SK-N-SH (cell line): Measurements from ENCODE around the gene INSYN2B. TPM values are rescaled to one million over a fixed set of nuclear protein-coding genes. Genes with fewer than 3 reads are reported as not detected.

Experiments used
- CTCF ChIA-PET: fragments of 300-600, 350-600 bp; formaldehyde crosslinking; extraction: SDS; loops from one replicate; lab custom pipeline; 2021; lab: Yijun Ruan, JAX
- POLR2A ChIA-PET: fragments of 350-600 bp; sonication (Branson Sonifier 250); formaldehyde crosslinking; extraction: SDS; loops from one replicate; lab custom pipeline; 2020; ENCODE audit warnings: antibody characterized with exemption, inconsistent platforms; lab: Yijun Ruan, JAX
- DNase-seq: peaks from one replicate; pipeline ENCODE4 v3.0.0; 2012
- H2AFZ ChIP-seq: fragments of 200-600 bp; sonication (generic); 2 replicates; pipeline ENCODE4 v1.8.1; 2016; ENCODE audit warnings: antibody characterized with exemption, mild to moderate bottlenecking, low read depth
- H3F3A ChIP-seq: fragments of 200-600 bp; sonication (generic); replicated peaks from 2 replicates; pipeline ENCODE3; 2016; ENCODE audit warnings: antibody characterized with exemption, mild to moderate bottlenecking; ENCODE audit not compliant: insufficient read depth
- H3K27ac ChIP-seq, 2 experiments: fragments of 200-500 bp in 1 of 2; fragments of 200-600 bp in 1 of 2; sonication (Bioruptor generic) in 1 of 2; sonication (generic), shearing (Covaris generic) in 1 of 2; 2 replicates each; pipeline versions ENCODE4 v1.5.1 to v1.6.1; 2014 to 2016; ENCODE audit warnings: low read depth in 2 of 2, inconsistent platforms in 1 of 2, low read length in 1 of 2, mild to moderate bottlenecking in 1 of 2, mixed read lengths in 1 of 2
- H3K27me3 ChIP-seq: fragments of 200-600 bp; sonication (generic), shearing (Covaris generic); 2 replicates; pipeline ENCODE4 v1.6.1; 2016; ENCODE audit warnings: mixed run types; ENCODE audit not compliant: insufficient read depth
- H3K36me3 ChIP-seq, 2 experiments: fragments of 200-500 bp in 1 of 2; fragments of 200-600 bp in 1 of 2; sonication (Bioruptor generic) in 1 of 2; sonication (generic) in 1 of 2; replicated peaks in 1 of 2; 2 replicates each; pipeline versions ENCODE3 to v1.5.1; 2014 to 2016; ENCODE audit warnings: low read length in 1 of 2, mild to moderate bottlenecking in 1 of 2; ENCODE audit not compliant: insufficient read depth in 2 of 2, control insufficient read depth in 1 of 2
- H3K4me1 ChIP-seq, 2 experiments: fragments of 200-500 bp in 1 of 2; fragments of 200-600 bp in 1 of 2; sonication (Bioruptor generic) in 1 of 2; sonication (generic), shearing (Covaris generic) in 1 of 2; 2 replicates each; pipeline versions ENCODE4 v1.5.1 to v1.6.1; 2014 to 2016; ENCODE audit warnings: low read depth in 1 of 2, low read length in 1 of 2, mixed run types in 1 of 2; ENCODE audit not compliant: insufficient read depth in 2 of 2, control insufficient read depth in 1 of 2
- H3K4me2 ChIP-seq: fragments of 200-600 bp; sonication (generic), shearing (Covaris generic); 2 replicates; pipeline ENCODE4 v1.6.1; 2017; ENCODE audit warnings: mixed run types
- H3K4me3 ChIP-seq, 2 experiments: fragments of 200-500 bp in 1 of 2; fragments of 200-600 bp in 1 of 2; sonication (Bioruptor generic) in 1 of 2; sonication (generic), shearing (Covaris generic) in 1 of 2; 2 replicates each; pipeline versions ENCODE4 v1.5.1 to v1.8.1; 2014 to 2016; ENCODE audit warnings: low read depth in 2 of 2, inconsistent platforms in 1 of 2, low read length in 1 of 2, mild to moderate bottlenecking in 1 of 2, mixed read lengths in 1 of 2, moderate library complexity in 1 of 2
- H3K79me2 ChIP-seq: fragments of 200-600 bp; sonication (generic); 2 replicates; pipeline ENCODE4 v1.8.1; 2017; ENCODE audit warnings: mild to moderate bottlenecking; ENCODE audit not compliant: insufficient read depth
- H3K9ac ChIP-seq: fragments of 200-600 bp; sonication (generic); 2 replicates; pipeline ENCODE4 v1.6.1; 2017; ENCODE audit warnings: mixed run types
- H3K9me2 ChIP-seq: fragments of 200-600 bp; sonication (generic); 2 replicates; pipeline ENCODE4 v1.6.1; 2017; ENCODE audit warnings: mixed run types
- H3K9me3 ChIP-seq: fragments of 200-600 bp; sonication (generic); 2 replicates; pipeline ENCODE4 v1.6.1; 2017; ENCODE audit warnings: mixed run types, mild to moderate bottlenecking, moderate library complexity
- H4K20me1 ChIP-seq: fragments of 200-600 bp; sonication (generic); 2 replicates; pipeline ENCODE4 v1.6.1; 2017; ENCODE audit warnings: mild to moderate bottlenecking, mixed run types; ENCODE audit not compliant: insufficient read depth
- ELF1 ChIP-seq: IDR thresholded peaks from 2 replicates; pipeline ENCODE4 v1.4.0; 2012
- FOSL2 ChIP-seq: IDR thresholded peaks from 2 replicates; pipeline ENCODE4 v1.4.0; 2012; ENCODE audit warnings: low read depth, mild to moderate bottlenecking, moderate library complexity, borderline replicate concordance
- FOXM1 ChIP-seq: IDR thresholded peaks from 2 replicates; pipeline ENCODE4 v1.4.0; 2012; ENCODE audit warnings: low read depth, mild to moderate bottlenecking
- IRF3 ChIP-seq: fragments of 150-350 bp; IDR thresholded peaks from 2 replicates; pipeline ENCODE4 v1.6.1; 2016; ENCODE audit warnings: mild to moderate bottlenecking, low read depth, low read length
- MEF2A ChIP-seq: IDR thresholded peaks from 2 replicates; pipeline ENCODE4 v1.4.0; 2012; ENCODE audit warnings: low read depth, borderline replicate concordance
- MXI1 ChIP-seq: IDR thresholded peaks from 2 replicates; pipeline ENCODE4 v1.6.1; 2012; ENCODE audit warnings: mild to moderate bottlenecking, low read depth, low read length, improper control_type of control experiment
- NFIC ChIP-seq: IDR thresholded peaks from 2 replicates; pipeline ENCODE4 v1.4.0; 2012; ENCODE audit warnings: borderline replicate concordance
- POLR2AphosphoS5 ChIP-seq: IDR thresholded peaks from 2 replicates; pipeline ENCODE4 v1.6.1; 2012; ENCODE audit warnings: low read depth, low read length
- SIN3A ChIP-seq: IDR thresholded peaks from 2 replicates; pipeline ENCODE4 v1.6.1; 2012; ENCODE audit warnings: low read depth, mild to moderate bottlenecking, low read length, moderate library complexity, borderline replicate concordance
- SMC3 ChIP-seq: IDR thresholded peaks from 2 replicates; pipeline ENCODE4 v1.6.1; 2012; ENCODE audit warnings: low read depth, low read length, improper control_type of control experiment
- TEAD4 ChIP-seq: IDR thresholded peaks from 2 replicates; pipeline ENCODE4 v1.4.0; 2012; ENCODE audit warnings: mild to moderate bottlenecking, borderline replicate concordance; ENCODE audit not compliant: insufficient read depth
- ZBTB33 ChIP-seq: IDR thresholded peaks from 2 replicates; pipeline ENCODE4 v1.4.0; 2012; ENCODE audit warnings: low read depth, borderline replicate concordance
- WGBS: methylation state at CpG from one replicate; pipeline ENCODE4 v1.1.6; 2017; ENCODE audit warnings: low lambda C conversion rate; 5-methylcytosine and 5-hydroxymethylcytosine counted together
- polyA plus RNA-seq, 3 experiments: library from polyadenylated mRNA; depleted of rRNA; stranded (reverse); fragments of >200 nt; gene quantifications; 2 replicates each; pipeline ENCODE4 v1.2.3, GENCODE V29; 2012
- TF ChIP-seq, protein P1 (sequence below): IDR thresholded peaks from 2 replicates; pipeline ENCODE4 v1.4.0; 2012; ENCODE audit warnings: low read depth
- TF ChIP-seq, protein P2 (sequence below): IDR thresholded peaks from 2 replicates; pipeline ENCODE4 v1.4.0; 2012; ENCODE audit warnings: low read depth, borderline replicate concordance
- TF ChIP-seq, protein P3 (sequence below): IDR thresholded peaks from 2 replicates; pipeline ENCODE4; 2012
- TF ChIP-seq, protein P4 (sequence below): fragments of 150-350 bp; IDR thresholded peaks from 2 replicates; pipeline ENCODE4 v1.6.1; 2017; ENCODE audit warnings: antibody characterized with exemption, low read length, low read depth, borderline replicate concordance

Gene INSYN2B
- polyA plus RNA-seq, 1 of the 3 experiments (the other 2 are of a cell fraction), result 9.2 TPM

DNA sequence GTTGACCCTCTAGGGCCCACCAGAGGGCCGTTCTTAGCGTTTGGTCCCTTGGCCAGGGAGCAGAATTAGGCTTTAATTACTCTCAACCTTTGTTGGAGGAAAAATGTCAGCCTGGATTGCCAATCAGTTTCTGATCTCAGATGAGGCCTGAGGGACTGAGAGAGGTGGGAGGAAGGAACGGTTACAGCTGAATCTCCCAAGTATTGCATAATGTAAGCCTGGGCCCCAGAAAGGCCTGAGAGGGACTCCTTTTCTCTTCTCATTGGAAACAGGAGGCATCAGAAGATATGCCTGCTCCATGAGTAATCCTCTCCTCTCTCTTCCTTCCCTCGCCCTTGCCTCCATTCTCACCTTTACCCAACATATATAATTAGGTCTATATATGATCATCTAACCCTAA is 105.7 kb downstream of the INSYN2B start:
- Histone ChIP-seq H3F3A (no peaks in the 10 kb centered on the region), H3K79me2 (no peaks in the 10 kb centered on the region), H3K9me2 (no peaks in the 10 kb centered on the region), H3K27me3 (no peaks in the 10 kb centered on the region), H3K4me2 (no peak overlapping the region), H4K20me1 (no peaks in the 10 kb centered on the region), H3K9ac (no peak overlapping the region)
- DNase-seq, result no peak
- POLR2A ChIA-PET, result no interaction called here
- TF ChIP-seq FOXM1, result no peak
- TF ChIP-seq, protein P1, sequence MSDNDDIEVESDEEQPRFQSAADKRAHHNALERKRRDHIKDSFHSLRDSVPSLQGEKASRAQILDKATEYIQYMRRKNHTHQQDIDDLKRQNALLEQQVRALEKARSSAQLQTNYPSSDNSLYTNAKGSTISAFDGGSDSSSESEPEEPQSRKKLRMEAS, result no peak
- no peak for TF ChIP-seq ZBTB33
- no peak for TF ChIP-seq ELF1
- TF ChIP-seq, protein P2, sequence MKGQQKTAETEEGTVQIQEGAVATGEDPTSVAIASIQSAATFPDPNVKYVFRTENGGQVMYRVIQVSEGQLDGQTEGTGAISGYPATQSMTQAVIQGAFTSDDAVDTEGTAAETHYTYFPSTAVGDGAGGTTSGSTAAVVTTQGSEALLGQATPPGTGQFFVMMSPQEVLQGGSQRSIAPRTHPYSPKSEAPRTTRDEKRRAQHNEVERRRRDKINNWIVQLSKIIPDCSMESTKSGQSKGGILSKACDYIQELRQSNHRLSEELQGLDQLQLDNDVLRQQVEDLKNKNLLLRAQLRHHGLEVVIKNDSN, result no peak
- no peak for TF ChIP-seq TEAD4
- no peak for TF ChIP-seq POLR2AphosphoS5
- no peak for TF ChIP-seq IRF3
- no peak for TF ChIP-seq SIN3A
- TF ChIP-seq, all 33 proteins: peak for 0
- no peaks in the 10 kb centered on the region; a peak in 1 of 4 replicates for H3K4me1 ChIP-seq
- H3K27ac ChIP-seq, result no peak overlapping the region
- WGBS, result 81% methylated on average over 4 of the region's 4 CpGs
- no peak overlapping the region for H2AFZ ChIP-seq
- H3K36me3 ChIP-seq, result peaks cover 0 to 38% of the 10 kb centered on the region in 2 experiments
- CTCF ChIA-PET, result no interaction called here
- no peak overlapping the region for H3K4me3 ChIP-seq
- no peaks in the 10 kb centered on the region for H3K9me3 ChIP-seq

DNA sequence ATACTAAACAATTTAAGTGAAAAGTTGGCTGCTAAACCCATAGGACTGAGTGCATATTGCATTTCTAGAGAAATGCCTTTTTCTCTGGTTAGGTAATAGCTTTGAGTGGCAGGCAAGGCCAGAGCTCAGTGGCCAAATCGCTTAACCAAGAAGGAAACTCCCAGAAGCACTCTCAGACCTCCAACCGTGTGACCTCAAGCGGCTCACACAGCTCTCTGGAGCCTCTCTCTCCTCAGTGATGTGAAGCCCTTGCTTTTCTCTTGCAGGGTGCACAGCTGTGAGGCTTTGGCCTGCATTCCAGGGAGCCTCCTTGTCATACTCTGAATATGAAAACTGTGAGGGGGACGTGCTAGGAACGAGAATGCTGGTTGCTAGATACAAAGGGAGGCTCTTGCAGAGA is 106.7 kb downstream of the INSYN2B start:
- 98% methylated on average over 5 of the region's 5 CpGs for WGBS
- TF ChIP-seq ZBTB33, result no peak
- no peak for TF ChIP-seq POLR2AphosphoS5
- TF ChIP-seq FOSL2, result no peak
- no peak for TF ChIP-seq SMC3
- no peak for TF ChIP-seq MEF2A
- TF ChIP-seq, protein P3, sequence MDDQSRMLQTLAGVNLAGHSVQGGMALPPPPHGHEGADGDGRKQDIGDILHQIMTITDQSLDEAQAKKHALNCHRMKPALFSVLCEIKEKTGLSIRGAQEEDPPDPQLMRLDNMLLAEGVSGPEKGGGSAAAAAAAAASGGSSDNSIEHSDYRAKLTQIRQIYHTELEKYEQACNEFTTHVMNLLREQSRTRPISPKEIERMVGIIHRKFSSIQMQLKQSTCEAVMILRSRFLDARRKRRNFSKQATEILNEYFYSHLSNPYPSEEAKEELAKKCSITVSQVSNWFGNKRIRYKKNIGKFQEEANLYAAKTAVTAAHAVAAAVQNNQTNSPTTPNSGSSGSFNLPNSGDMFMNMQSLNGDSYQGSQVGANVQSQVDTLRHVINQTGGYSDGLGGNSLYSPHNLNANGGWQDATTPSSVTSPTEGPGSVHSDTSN, result no peak
- TF ChIP-seq NFIC, result no peak
- no peak for TF ChIP-seq SIN3A
- TF ChIP-seq, protein P4, sequence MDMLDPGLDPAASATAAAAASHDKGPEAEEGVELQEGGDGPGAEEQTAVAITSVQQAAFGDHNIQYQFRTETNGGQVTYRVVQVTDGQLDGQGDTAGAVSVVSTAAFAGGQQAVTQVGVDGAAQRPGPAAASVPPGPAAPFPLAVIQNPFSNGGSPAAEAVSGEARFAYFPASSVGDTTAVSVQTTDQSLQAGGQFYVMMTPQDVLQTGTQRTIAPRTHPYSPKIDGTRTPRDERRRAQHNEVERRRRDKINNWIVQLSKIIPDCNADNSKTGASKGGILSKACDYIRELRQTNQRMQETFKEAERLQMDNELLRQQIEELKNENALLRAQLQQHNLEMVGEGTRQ, result no peak
- no peak for TF ChIP-seq MXI1
- TF ChIP-seq, all 33 proteins: peak for 0
- DNase-seq, result no peak
- H4K20me1 ChIP-seq, result no peaks in the 10 kb centered on the region
- H3K79me2 ChIP-seq, result no peaks in the 10 kb centered on the region
- POLR2A ChIA-PET, result no interaction called here
- H3F3A ChIP-seq, result no peaks in the 10 kb centered on the region
- no peaks in the 10 kb centered on the region for H3K27me3 ChIP-seq
- H3K4me3 ChIP-seq, result no peak overlapping the region
- no peaks in the 10 kb centered on the region for H3K9me3 ChIP-seq
- CTCF ChIA-PET, result interaction anchor here (0.9 kb wide), 1 partner anchor 107 kb away, joined by 3 read pairs; the partner anchor contains the start of gene INSYN2B
- no peak overlapping the region for H3K27ac ChIP-seq
- no peaks in the 10 kb centered on the region; a peak in 1 of 4 replicates for H3K4me1 ChIP-seq
- no peak overlapping the region for H3K4me2 ChIP-seq
- H3K36me3 ChIP-seq, result peaks cover 0 to 34% of the 10 kb centered on the region in 2 experiments
- no peak overlapping the region for H3K9ac ChIP-seq
- H2AFZ ChIP-seq, result no peak overlapping the region
- H3K9me2 ChIP-seq, result no peaks in the 10 kb centered on the region
